Measurements from ENCODE around the gene ACADS.

- TF ChIP-seq CTCF (IDR thresholded peaks at IDR 0.05 in 4 of 5, conservative IDR thresholded peaks at IDR 0.05 in 1 of 5) (no peak), POLR2A (IDR thresholded peaks at IDR 0.05) (no peak)
Observed at GRCh38 chr12:120685522-120685921, 40.1 kb upstream of the ACADS start.

All from gastrocnemius medialis (tissue), 4 donors.